ENCODE results near the gene IL19. TPM values are rescaled to one million over a fixed set of nuclear protein-coding genes. Genes with fewer than 3 reads are reported as not detected.

IL19 gene
- total and polyA plus RNA-seq, 2 donors (not counting 3 experiments of a cell fraction or from before 2014, with no cell fraction given): not detected

- FAIRE-seq (no peak), DNase-seq (ENCODE audit: low read depth, low spot score) (peak; percentile 26)
- dilution Hi-C loops (cut with MboI; ENCODE audit: extremely low pct_ligation_motif_present, low sequenced_read_pairs): no loop called here
- H3K9me1 ChIP-seq (replicated peaks; ENCODE audit: control insufficient read depth, extremely low read depth, insufficient read depth, low read length): no peaks in the 10 kb centered on the region
- no TSS peak for BruUV-seq (replicated peaks)
- H3K4me3 ChIP-seq (replicated peaks in 1 of 3; ENCODE audit: insufficient read depth in 1 of 3, low read depth in 1 of 3, low read length in 3 of 3): no peak overlapping the region
- no peaks in the 10 kb centered on the region for H3K79me2 ChIP-seq (ENCODE audit: control insufficient read depth, insufficient read depth, low read length)
- TF ChIP-seq EZH2 (IDR thresholded peaks at IDR 0.05; ENCODE audit: borderline replicate concordance, low read depth, low read length, severe bottlenecking) (no peak), MYC (IDR thresholded peaks at IDR 0.05; ENCODE audit: low read depth, low read length) (no peak), CTCF (IDR thresholded peaks at IDR 0.05; ENCODE audit: extremely low read depth in 1 of 2, insufficient read depth in 1 of 2, low read depth in 1 of 2, low read length in 2 of 2) (peak; percentile 28 to 40)
- H3K9ac ChIP-seq (replicated peaks; ENCODE audit: extremely low read depth, insufficient read depth, low read length): no peak overlapping the region
- no peaks in the 10 kb centered on the region for H4K20me1 ChIP-seq (replicated peaks; ENCODE audit: control insufficient read depth, extremely low read depth, insufficient read depth, low read length)
- no peaks in the 10 kb centered on the region for H3K36me3 ChIP-seq (ENCODE audit: control insufficient read depth in 2 of 2, extremely low read depth in 1 of 2, insufficient read depth in 2 of 2, low read length in 2 of 2)
- peaks cover 3 to 10% of the 10 kb centered on the region in 2 experiments for H3K27me3 ChIP-seq (ENCODE audit: control insufficient read depth in 2 of 2, insufficient read depth in 2 of 2, low read length in 2 of 2)
- no peaks in the 10 kb centered on the region for H3K9me3 ChIP-seq (replicated peaks; ENCODE audit: control insufficient read depth, insufficient read depth, low read length)
- no peaks in the 10 kb centered on the region for H3K4me1 ChIP-seq (ENCODE audit: control insufficient read depth, extremely low read depth, insufficient read depth, low read length)
- H3K4me2 ChIP-seq (ENCODE audit: insufficient read depth, low read length): no peak overlapping the region
- H2AFZ ChIP-seq (ENCODE audit: low read depth, low read length): no peak overlapping the region
- H3K27ac ChIP-seq (ENCODE audit: insufficient read depth, low read depth, low read length): no peak overlapping the region
- POLR2A ChIA-PET: no interaction called here
- CTCF ChIA-PET: interaction anchor here (0.6 to 5.4 kb wide), 18 partner anchors 9 to 690 kb away, joined by 3 to 64 read pairs (median 4); no protein-coding TSS in a partner anchor
- intact Hi-C loops (cut with micrococcal nuclease): loop anchor here (1.0 to 5.0 kb wide), 4 partner anchors 82 to 690 kb away; no protein-coding TSS in a partner anchor
These were observed 39.0 kb downstream of the IL19 start for GRCh38 chr1:206809504-206810084.

DNA sequence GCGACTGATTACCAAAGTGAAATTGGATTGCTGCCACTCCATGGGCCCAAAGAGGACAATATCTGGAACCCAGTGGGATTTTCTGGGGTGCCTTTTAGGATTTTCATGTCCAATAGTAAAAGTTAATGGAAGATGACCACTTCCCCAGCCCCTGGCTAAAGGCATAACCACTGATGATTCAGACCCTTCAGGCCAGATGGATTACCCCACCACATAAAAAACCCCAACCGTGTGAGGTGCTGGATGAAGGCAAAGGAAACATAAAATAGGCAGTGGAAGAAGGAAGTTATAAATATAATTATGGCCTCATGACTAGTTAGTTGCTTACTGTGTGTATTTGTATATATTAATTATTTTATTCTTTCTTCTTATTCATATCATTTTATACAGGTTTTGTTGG is 41.9 kb downstream of the IL19 start:
- TF ChIP-seq JUN (IDR thresholded peaks at IDR 0.05; ENCODE audit: borderline replicate concordance, insufficient read depth, insufficient read length, low read depth) (no peak), FOS (IDR thresholded peaks at IDR 0.05; ENCODE audit: borderline replicate concordance, insufficient read depth, low read length) (no peak), POLR2A (IDR thresholded peaks at IDR 0.05; ENCODE audit: low read depth, low read length) (no peak), MAX (IDR thresholded peaks at IDR 0.05; ENCODE audit: insufficient read depth, insufficient read length) (no peak), MYC (IDR thresholded peaks at IDR 0.05; ENCODE audit: low read depth, low read length) (no peak), GATA2 (IDR thresholded peaks at IDR 0.05; ENCODE audit: insufficient read depth, insufficient read length, low read depth, low read length) (no peak), EZH2 (IDR thresholded peaks at IDR 0.05; ENCODE audit: borderline replicate concordance, low read depth, low read length, severe bottlenecking) (no peak), CTCF (IDR thresholded peaks at IDR 0.05; ENCODE audit: extremely low read depth in 1 of 2, insufficient read depth in 1 of 2, low read depth in 1 of 2, low read length in 2 of 2) (no peak), POLR2AphosphoS5 (IDR thresholded peaks at IDR 0.05; ENCODE audit: insufficient read depth, low read depth, low read length) (no peak)
- Histone ChIP-seq H3K4me2 (ENCODE audit: insufficient read depth, low read length) (no peak overlapping the region), H2AFZ (ENCODE audit: low read depth, low read length) (no peak overlapping the region), H3K4me3 (replicated peaks in 1 of 3; ENCODE audit: insufficient read depth in 1 of 3, low read depth in 1 of 3, low read length in 3 of 3) (no peak overlapping the region), H3K9me3 (replicated peaks; ENCODE audit: control insufficient read depth, insufficient read depth, low read length) (no peaks in the 10 kb centered on the region), H3K27ac (ENCODE audit: insufficient read depth, low read depth, low read length) (no peak overlapping the region), H3K79me2 (ENCODE audit: control insufficient read depth, insufficient read depth, low read length) (no peaks in the 10 kb centered on the region), H3K9me1 (replicated peaks; ENCODE audit: control insufficient read depth, extremely low read depth, insufficient read depth, low read length) (no peaks in the 10 kb centered on the region), H3K4me1 (ENCODE audit: control insufficient read depth, extremely low read depth, insufficient read depth, low read length) (no peaks in the 10 kb centered on the region), H3K27me3 (ENCODE audit: control insufficient read depth in 2 of 2, insufficient read depth in 2 of 2, low read length in 2 of 2) (peaks cover 0 to 2% of the 10 kb centered on the region in 2 experiments), H3K9ac (replicated peaks; ENCODE audit: extremely low read depth, insufficient read depth, low read length) (no peak overlapping the region), H4K20me1 (replicated peaks; ENCODE audit: control insufficient read depth, extremely low read depth, insufficient read depth, low read length) (no peaks in the 10 kb centered on the region), H3K36me3 (ENCODE audit: control insufficient read depth in 2 of 2, extremely low read depth in 1 of 2, insufficient read depth in 2 of 2, low read length in 2 of 2) (no peaks in the 10 kb centered on the region)
- FAIRE-seq (no peak), DNase-seq (ENCODE audit: low read depth, low spot score) (no peak)
- ChIA-PET POLR2A (no interaction called here), CTCF (no interaction called here)
- no TSS peak for BruUV-seq (replicated peaks)
- dilution Hi-C loops (cut with MboI; ENCODE audit: extremely low pct_ligation_motif_present, low sequenced_read_pairs) (no loop called here), intact Hi-C loops (cut with micrococcal nuclease) (no loop called here)

Data from endothelial cell of umbilical vein (primary cell).